Natural killer cell (primary cell): ENCODE measurements around the gene RALBP1. TPM values are rescaled to one million over a fixed set of nuclear protein-coding genes. Genes with fewer than 3 reads are reported as not detected.

Experiments
- ATAC-seq, 3 donors: fragments of 150-1000 bp in 2 of 3; fragments of 200-7000 bp in 1 of 3; cut with Tn5 transposase; 1 replicate in 1 of 3; 2 replicates in 2 of 3; pipeline ENCODE4 v1.10.0; 2021; ENCODE audit warnings: mild to moderate bottlenecking in 2 of 3, moderate library complexity in 2 of 3
- DNase-seq, 2 donors: peaks; one replicate each; pipeline versions ENCODE4 v3.0.0 to v3.0.0-alpha.2; 2013 to 2021; ENCODE audit warnings: mixed read lengths in 1 of 2
- H3K27ac ChIP-seq: one replicate; pipeline ENCODE4 v1.5.1; 2013; ENCODE audit warnings: mild to moderate bottlenecking, low read length
- H3K27me3 ChIP-seq: one replicate; pipeline ENCODE4 v1.6.1; 2013; ENCODE audit warnings: low read length; ENCODE audit not compliant: control insufficient read depth, insufficient read depth
- H3K36me3 ChIP-seq: one replicate; pipeline ENCODE4 v1.6.1; 2013; ENCODE audit warnings: low read length; ENCODE audit not compliant: control insufficient read depth, insufficient read depth
- H3K4me1 ChIP-seq: one replicate; pipeline ENCODE4 v1.6.1; 2013; ENCODE audit warnings: low read length; ENCODE audit not compliant: control insufficient read depth, insufficient read depth
- H3K4me3 ChIP-seq: one replicate; pipeline ENCODE4 v1.5.1; 2013; ENCODE audit warnings: low read length
- H3K9me3 ChIP-seq: one replicate; pipeline ENCODE4 v1.6.1; 2013; ENCODE audit warnings: low read length; ENCODE audit not compliant: control insufficient read depth, insufficient read depth
- H3K27ac Mint-ChIP-seq, 2 donors: one replicate each; pipeline ENCODE4 v1.8.0; 2022; ENCODE audit warnings: mild to moderate bottlenecking in 2 of 2, mixed read lengths in 2 of 2, moderate library complexity in 1 of 2
- H3K27me3 Mint-ChIP-seq, 2 donors: one replicate each; pipeline ENCODE4 v1.8.0; 2022; ENCODE audit warnings: low read depth in 2 of 2, mixed read lengths in 2 of 2
- H3K36me3 Mint-ChIP-seq: one replicate; pipeline ENCODE4 v1.8.0; 2022; ENCODE audit warnings: mixed read lengths
- H3K4me1 Mint-ChIP-seq, 2 donors: one replicate each; pipeline ENCODE4 v1.8.0; 2022; ENCODE audit warnings: mixed read lengths in 2 of 2
- H3K4me3 Mint-ChIP-seq: one replicate; pipeline ENCODE4 v1.8.0; 2022; ENCODE audit warnings: mild to moderate bottlenecking, moderate library complexity, mixed read lengths
- H3K9me3 Mint-ChIP-seq, 2 donors: one replicate each; pipeline ENCODE4 v1.8.0; 2022; ENCODE audit warnings: mixed read lengths in 2 of 2
- WGBS: methylation state at CpG from one replicate; pipeline ENCODE4 v1.1.7; 2013; ENCODE audit warnings: missing lambda C conversion rate; ENCODE audit not compliant: insufficient coverage; 5-methylcytosine and 5-hydroxymethylcytosine counted together
- intact Hi-C: fragments of 100-400 bp; cut with micrococcal nuclease; formaldehyde crosslinking; loops from one replicate; pipeline ENCODE4 v1.14.2; 2022
- total RNA-seq, 4 donors: library from RNA; stranded (reverse); fragments of 120-200 nt in 1 of 4; gene quantifications; one replicate each; pipeline versions ENCODE4 v1.2.3 to v1.2.4, GENCODE V29; 2013 to 2022
- TF ChIP-seq, protein P1 (sequence below): fragments of 200-600 bp; IDR thresholded peaks from one replicate; pipeline ENCODE4 v1.8.0; 2022; ENCODE audit warnings: antibody characterized with exemption

RALBP1 gene
- total RNA-seq, 3 donors from 2014 or later (not counting 1 experiment from before 2014, with no cell fraction given): 27.3 to 40.0 (median 33.4) TPM

DNA sequence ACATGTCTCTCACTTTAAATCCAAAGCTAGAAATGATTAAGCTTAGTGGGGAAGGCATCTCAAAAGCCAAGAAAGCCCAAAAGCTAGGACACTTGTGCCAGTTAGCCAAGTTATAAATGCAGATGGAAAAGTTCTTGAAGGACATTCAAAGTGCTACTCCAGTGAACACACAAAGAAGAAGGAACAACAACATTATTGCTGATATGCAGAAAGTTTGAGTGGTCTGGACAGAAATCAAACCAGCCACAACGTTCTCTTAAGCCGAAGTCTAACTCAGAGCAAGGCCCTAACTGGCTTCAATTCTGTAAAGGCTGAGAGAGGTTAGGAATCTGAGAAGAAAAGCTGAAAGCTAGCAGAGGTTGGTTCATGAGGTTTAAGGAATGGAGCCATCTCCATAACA lies 90.1 kb downstream of the RALBP1 start:
- ATAC-seq: no peak
- Mint-ChIP-seq H3K27ac (no peak overlapping the region), H3K36me3 (peaks cover 15% of the 10 kb centered on the region), H3K9me3 (no peaks in the 10 kb centered on the region), H3K4me1 (no peaks in the 10 kb centered on the region), H3K4me3 (no peak overlapping the region), H3K27me3 (no peaks in the 10 kb centered on the region)
- intact Hi-C loops: no loop called here
- no peaks in the 10 kb centered on the region for H3K9me3 ChIP-seq
- peaks cover 38% of the 10 kb centered on the region for H3K36me3 ChIP-seq
- no peaks in the 10 kb centered on the region for H3K4me1 ChIP-seq
- no peaks in the 10 kb centered on the region for H3K27me3 ChIP-seq
- no peak for DNase-seq
- no peak overlapping the region for H3K27ac ChIP-seq
- no peak overlapping the region for H3K4me3 ChIP-seq
- 100% methylated on average over 2 of the region's 2 CpGs for WGBS
- TF ChIP-seq, protein P1, sequence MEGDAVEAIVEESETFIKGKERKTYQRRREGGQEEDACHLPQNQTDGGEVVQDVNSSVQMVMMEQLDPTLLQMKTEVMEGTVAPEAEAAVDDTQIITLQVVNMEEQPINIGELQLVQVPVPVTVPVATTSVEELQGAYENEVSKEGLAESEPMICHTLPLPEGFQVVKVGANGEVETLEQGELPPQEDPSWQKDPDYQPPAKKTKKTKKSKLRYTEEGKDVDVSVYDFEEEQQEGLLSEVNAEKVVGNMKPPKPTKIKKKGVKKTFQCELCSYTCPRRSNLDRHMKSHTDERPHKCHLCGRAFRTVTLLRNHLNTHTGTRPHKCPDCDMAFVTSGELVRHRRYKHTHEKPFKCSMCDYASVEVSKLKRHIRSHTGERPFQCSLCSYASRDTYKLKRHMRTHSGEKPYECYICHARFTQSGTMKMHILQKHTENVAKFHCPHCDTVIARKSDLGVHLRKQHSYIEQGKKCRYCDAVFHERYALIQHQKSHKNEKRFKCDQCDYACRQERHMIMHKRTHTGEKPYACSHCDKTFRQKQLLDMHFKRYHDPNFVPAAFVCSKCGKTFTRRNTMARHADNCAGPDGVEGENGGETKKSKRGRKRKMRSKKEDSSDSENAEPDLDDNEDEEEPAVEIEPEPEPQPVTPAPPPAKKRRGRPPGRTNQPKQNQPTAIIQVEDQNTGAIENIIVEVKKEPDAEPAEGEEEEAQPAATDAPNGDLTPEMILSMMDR: no peak

DNA sequence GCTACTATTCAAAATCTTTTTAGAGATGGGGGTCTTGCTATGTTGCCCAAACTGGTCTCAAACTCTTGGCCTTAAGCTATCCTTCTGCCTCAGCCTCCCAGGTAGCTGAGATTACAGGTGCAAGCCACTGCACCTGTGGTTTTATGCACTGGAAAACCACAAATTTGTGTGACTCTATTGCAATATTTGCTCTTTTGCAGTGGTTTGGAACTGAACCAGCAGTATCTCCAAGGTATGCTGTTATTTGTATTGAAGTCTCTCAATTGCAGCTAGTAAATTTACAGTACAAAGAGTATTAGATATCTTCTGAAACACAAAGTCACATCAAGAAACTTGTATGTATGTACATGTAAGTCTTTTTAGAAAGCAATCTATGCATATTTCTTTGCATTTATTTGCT lies 92.9 kb downstream of the RALBP1 start:
- Histone ChIP-seq H3K27ac (no peak overlapping the region), H3K4me1 (no peaks in the 10 kb centered on the region), H3K4me3 (no peak overlapping the region), H3K27me3 (no peaks in the 10 kb centered on the region), H3K9me3 (no peaks in the 10 kb centered on the region), H3K36me3 (peaks cover 23% of the 10 kb centered on the region)
- peaks cover 18% of the 10 kb centered on the region for H3K36me3 Mint-ChIP-seq
- H3K4me1 Mint-ChIP-seq: no peaks in the 10 kb centered on the region
- H3K27me3 Mint-ChIP-seq: no peaks in the 10 kb centered on the region
- TF ChIP-seq, protein P1: no peak
- H3K27ac Mint-ChIP-seq: no peak overlapping the region
- H3K4me3 Mint-ChIP-seq: no peak overlapping the region
- ATAC-seq (no peak), DNase-seq (no peak)
- intact Hi-C loops: no loop called here
- H3K9me3 Mint-ChIP-seq: no peaks in the 10 kb centered on the region

DNA sequence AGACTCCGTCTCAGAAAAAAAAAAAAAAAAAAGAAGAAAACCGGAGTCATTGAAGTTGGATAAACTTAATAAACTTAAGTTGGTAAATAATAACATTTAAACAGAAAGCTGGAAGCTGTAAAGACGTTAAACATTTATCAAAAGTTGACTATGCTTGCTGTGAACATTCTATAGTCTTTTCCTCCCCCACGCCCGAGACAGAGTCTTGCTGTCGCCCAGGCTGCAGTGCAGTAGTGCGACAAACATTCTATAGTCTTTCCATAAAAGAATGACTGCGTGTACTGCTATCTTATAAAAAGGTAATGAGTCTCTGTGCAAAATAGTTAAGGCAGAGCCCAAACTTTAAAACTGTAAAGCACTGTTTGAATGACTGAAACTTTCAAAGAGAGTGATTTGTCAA lies 93.9 kb downstream of the RALBP1 start:
- no peaks in the 10 kb centered on the region for H3K9me3 ChIP-seq
- DNase-seq (no peak), ATAC-seq (no peak)
- no peaks in the 10 kb centered on the region for H3K27me3 Mint-ChIP-seq
- H3K4me1 Mint-ChIP-seq: no peaks in the 10 kb centered on the region
- TF ChIP-seq, protein P1: no peak
- H3K36me3 ChIP-seq: peaks cover 28% of the 10 kb centered on the region
- H3K9me3 Mint-ChIP-seq: no peaks in the 10 kb centered on the region
- intact Hi-C loops: no loop called here
- H3K36me3 Mint-ChIP-seq: peaks cover 18% of the 10 kb centered on the region
- H3K4me3 Mint-ChIP-seq: no peak overlapping the region
- no peaks in the 10 kb centered on the region for H3K4me1 ChIP-seq
- no peaks in the 10 kb centered on the region for H3K27me3 ChIP-seq
- no peak overlapping the region for H3K27ac Mint-ChIP-seq
- H3K27ac ChIP-seq: no peak overlapping the region
- WGBS: 90% methylated on average over 7 of the region's 8 CpGs
- no peak overlapping the region for H3K4me3 ChIP-seq

DNA sequence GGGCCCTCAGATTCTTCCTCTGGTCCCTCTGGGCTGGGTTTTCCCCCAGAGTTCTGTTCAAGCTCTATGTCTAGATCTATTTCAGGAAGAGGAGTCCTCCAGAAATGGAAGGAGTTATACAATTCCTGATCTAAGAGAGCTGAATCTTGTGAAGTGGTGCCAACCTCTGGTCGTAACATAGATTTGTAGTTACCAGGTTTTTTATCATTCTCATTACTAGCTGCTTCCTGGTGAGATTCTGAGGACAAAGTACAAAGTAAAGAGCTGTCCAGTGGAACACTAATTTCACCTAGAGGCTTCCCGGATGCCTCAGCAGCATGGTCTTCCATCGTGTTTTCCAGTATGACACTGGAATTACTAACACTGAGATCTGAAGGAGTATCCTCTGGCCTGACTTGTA lies 94.9 kb downstream of the RALBP1 start:
- no peaks in the 10 kb centered on the region for H3K9me3 ChIP-seq
- peaks cover 18% of the 10 kb centered on the region for H3K36me3 Mint-ChIP-seq
- H3K27ac Mint-ChIP-seq: no peak overlapping the region
- H3K4me1 ChIP-seq: no peaks in the 10 kb centered on the region
- no peak overlapping the region for H3K4me3 ChIP-seq
- no peak for ATAC-seq
- H3K27ac ChIP-seq: no peak overlapping the region
- no peaks in the 10 kb centered on the region for H3K9me3 Mint-ChIP-seq
- H3K4me1 Mint-ChIP-seq: no peaks in the 10 kb centered on the region
- intact Hi-C loops: no loop called here
- no peaks in the 10 kb centered on the region for H3K27me3 Mint-ChIP-seq
- 95% methylated on average over 3 of the region's 3 CpGs for WGBS
- H3K4me3 Mint-ChIP-seq: no peak overlapping the region
- TF ChIP-seq, protein P1: no peak
- DNase-seq: no peak
- peaks cover 32% of the 10 kb centered on the region for H3K36me3 ChIP-seq
- H3K27me3 ChIP-seq: no peaks in the 10 kb centered on the region
